HG03103 (cell line): Measurements from ENCODE around the gene SLC48A1.

Experiments used
- ATAC-seq: cut with Tn5 transposase; IDR thresholded peaks from one replicate; pipeline ENCODE4 v1.9.1; 2021; ENCODE audit warnings: low read depth; ENCODE audit not compliant: unreplicated experiment

SLC48A1 gene

DNA sequence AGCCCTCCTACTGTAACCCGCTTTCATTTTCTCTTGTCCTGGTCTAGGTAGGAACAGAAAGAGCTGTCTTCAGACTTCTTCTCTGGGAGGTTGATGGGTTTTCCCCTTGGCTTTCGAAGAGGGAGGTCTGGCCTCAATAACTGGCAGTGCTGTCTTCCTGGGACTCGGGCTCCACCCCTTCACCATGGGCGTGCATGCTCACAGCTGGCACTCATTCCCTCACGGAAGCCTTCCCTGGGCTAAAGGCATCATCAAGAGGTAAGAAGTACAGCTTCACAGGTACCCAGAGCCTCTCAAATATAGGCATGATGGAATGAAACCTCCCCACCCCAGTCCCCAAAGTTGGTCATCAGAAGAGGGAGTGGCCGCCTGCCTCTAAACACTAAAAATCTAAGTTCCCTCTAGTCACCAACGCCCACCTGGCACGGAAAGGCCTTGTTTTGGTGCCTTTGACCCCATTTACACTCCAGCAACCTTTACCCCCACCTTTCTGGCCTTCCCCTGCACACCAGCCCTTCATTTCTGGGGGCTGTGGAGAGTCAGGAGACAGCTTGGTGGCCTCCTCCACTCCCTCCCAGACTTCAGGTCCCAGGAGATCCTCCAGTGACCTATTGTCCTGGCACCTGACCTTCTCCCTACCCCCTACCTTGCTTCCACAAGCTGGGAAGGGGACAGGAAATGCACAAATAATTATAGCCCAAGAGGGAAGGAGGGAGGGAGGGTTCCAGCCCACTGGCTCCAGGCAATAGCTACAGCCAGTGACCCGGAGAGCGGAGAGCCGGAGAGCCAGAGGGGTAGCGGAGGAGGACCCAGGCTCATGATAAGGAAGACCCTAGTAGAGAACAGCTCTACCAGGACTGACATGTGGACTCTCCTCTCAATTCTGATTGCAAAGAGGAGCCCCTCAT, 17.1 kb upstream of the SLC48A1 start:
- ATAC-seq = peak; percentile 55

DNA sequence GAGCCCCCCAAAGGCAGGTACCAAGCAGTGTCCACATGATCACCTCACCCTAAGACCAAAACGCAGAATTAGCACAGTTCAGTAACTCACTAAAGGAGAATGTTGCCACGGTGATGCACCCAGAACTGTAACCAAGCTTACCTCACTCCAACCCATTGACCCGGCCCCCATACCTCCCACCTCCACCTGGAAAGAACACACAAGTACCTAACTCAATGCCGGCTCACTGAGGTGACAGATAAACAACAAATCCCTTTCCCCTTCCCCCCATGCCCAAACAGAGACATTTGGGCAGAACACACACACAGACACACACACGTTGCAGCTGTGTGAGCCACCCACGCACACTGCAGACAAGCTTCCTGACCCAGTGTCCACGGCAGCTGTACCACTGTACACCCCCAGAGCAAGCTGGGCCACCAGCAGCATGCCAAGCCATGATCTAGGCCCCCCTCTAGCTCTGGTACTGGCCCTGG, 15.6 kb upstream of the SLC48A1 start:
- no peak for ATAC-seq

DNA sequence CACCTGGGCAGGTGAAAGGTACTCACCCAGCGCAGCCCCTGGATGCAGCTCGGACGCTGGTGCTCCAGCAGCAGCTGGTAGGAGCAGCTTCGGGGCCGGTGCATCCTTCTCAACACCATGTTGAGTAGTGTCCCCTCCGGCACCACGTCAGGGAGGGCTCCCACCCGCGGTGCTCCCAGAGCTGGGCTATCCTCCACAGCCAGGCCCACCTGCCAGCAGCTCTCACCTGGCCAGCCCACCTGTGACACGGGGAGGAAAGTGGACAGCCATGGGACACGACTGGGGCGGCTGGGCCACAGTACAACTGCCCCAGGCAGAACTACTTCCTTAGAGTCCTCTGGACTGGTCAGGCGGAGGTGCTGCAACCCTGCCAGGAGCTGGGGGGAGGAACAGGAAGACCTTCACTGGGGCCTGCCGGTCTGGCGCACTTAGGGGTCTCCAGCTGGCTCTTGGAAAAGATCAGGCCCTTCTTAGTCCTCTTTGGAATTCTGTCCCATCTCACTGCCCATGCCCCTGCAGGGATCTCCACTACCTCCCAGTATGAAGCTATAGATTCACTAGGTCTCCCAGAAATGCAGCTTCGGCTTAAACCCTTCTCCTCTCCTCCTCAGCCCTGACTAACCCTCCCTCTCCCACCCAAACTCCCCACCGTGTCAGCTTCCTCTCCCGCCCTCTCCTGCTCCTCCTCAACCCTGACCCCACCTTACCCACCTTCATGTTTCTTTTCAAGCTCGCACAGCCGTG, 15.0 kb upstream of the SLC48A1 start:
- ATAC-seq = no peak

DNA sequence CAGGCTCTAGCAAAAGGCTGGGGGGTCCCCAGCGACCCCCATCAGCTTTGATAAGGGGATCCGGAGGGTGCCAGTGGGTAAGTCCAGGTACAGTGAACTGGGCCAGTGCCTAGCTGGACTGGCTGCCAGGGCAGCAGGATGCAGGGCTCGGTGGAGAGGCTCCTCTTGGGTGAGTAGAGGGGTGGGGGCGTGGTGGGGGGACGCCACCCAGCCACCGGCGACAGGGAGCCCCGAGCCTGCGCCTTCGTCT, 14.5 kb upstream of the SLC48A1 start:
- no peak for ATAC-seq

DNA sequence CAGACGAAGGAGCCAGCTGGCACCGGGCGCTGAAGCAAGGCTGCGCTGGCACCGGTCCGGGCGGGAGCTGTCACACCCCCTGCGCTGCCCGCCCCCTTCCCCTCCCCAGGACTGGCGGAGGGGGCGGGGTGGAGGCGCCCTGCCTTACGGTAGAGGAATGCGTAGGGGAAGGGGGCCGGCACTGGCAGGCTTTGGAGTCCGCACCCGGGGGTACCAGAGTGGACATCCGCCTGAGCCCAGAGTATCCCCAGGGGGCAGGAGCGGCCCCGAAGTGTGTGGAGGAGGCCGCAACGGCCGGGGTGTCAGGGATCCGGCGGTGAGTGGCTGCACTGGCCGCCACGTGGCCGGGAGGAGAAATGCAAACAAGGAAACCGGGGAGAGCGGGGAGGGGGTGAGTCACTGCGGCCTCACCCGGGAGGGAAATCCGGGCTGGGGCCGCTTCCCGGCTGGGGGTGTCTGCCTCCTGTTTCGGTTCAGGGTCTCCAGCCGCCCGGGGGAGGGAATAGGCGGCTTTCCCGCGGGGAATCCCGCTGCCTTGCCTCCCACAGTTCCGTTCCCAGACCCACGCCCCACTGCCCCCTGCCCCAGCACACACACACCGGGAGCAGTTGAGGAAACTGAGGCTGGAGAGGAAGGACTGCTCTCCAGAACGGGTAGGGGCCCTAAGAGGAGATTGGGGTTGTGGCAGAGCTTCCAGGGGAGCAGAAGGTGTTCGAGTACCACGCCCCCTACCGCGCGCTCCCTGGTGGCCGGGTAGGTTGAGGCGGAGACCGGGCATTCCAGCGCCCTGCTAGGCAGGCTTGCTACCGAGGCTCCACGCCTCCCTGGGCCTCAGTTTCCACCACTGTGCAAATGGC, 14.0 kb upstream of the SLC48A1 start, which contains the start of gene RAPGEF3:
Gene RAPGEF3, minus strand, starts transcription at position 47 of the 857 bp plus-strand sequence. CDS start 324 bp downstream, outside the sequence.
- peak; percentile 48 for ATAC-seq

DNA sequence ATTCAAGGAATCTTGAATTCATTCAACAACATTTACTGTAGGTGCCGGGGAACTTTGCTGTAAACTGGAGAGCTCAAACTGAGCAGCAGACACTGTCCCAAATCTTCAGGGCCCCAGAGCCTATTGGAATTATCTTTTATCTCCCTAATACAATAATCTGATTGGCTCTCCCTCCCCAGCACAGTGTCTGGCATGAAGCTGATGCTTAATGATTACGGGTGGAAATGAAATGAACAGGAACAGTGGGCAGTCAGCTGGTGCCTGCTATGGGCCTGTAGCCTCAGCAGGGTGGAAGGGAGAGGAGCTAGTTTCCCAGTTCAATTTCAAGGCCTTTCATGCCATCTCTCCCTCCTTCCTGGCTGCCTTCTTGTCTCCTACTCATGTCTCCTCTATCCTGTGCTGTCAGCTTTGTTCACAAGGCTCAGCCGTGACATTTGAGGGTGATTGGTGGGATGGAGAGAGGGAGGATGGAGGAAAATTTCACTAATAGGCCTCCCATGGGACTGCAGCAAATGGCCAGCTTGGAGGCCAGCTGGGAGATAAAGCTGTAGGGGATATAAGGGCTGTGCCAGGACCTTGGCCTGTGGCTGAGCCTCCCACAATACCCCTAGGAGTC, 10.1 kb upstream of the SLC48A1 start:
- ATAC-seq = no peak

DNA sequence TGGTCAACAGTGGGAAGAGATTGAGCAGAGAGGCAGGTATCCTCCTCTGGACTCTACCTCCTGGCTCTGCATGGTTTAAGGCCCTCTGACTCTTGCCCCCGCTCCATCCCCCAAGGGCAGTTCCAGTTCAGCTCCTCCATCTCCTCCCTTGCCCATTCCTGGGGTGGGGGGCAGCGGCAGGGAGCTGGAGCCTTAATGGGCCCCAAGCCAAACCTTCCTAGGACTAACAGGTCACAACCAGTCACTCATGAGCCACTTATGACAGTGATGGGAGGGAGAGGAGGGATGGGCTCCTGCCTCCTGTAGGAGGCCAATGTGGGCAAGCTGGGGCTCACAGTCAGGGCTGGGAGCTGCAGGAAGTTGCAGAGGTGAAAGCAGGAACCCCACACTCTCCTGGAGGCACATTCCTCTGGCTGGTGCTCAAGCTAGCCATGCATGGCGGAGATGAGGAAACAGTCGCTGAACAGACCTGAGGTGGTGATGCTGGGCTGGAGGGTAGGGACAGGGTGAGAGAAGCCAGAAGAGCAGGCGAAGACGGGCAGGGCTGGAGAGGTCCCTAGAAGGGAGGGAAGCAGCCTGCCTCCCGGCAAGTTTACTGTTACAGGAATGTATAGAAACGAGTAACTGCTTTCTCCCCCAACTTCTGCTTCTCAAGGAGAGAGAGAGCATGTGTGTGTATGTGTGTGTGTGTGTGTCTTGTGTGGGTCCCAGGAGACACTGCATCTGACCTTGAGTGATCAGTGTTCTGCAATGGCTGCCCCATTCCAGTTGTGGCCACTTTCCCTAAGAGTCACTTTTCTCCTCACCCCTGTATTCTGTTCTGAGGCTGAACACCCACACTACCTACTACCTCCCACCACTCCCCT, 9.3 kb upstream of the SLC48A1 start:
- no peak for ATAC-seq

DNA sequence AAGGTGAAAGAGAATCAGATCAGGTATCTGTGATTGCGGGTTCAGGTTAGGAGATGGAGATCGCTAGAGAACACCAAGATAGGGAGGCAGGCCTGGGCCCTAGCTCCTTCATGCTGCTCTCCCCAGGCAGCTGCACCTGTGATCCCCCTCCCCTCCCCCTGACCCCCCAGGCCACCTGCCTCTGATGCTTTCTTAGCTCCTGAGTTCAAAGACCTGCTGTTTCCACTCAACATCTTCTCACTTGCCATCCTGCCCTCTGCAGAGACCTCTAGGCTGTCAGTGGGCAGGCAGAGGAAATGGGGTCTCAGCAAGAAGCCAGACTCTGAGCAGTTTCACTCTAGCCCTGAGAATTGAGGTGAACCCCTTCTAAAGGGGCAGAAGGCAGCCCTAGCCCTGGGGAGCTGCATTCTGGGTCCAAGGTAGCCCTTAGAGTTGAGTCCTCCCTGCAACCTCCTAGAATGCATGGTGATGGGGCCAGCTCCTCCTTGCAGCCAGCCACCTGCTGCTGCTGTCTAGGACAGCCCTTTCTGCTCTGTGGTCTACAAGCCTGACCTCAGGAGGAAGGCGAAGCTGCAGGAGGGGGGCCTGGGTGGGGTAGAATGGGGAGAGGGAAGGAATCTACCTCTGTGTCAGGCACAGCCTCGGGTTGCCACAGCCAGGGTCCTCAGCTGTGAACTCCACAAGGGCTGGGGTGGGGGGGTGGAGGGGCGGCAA, 6.4 kb upstream of the SLC48A1 start:
- no peak for ATAC-seq

DNA sequence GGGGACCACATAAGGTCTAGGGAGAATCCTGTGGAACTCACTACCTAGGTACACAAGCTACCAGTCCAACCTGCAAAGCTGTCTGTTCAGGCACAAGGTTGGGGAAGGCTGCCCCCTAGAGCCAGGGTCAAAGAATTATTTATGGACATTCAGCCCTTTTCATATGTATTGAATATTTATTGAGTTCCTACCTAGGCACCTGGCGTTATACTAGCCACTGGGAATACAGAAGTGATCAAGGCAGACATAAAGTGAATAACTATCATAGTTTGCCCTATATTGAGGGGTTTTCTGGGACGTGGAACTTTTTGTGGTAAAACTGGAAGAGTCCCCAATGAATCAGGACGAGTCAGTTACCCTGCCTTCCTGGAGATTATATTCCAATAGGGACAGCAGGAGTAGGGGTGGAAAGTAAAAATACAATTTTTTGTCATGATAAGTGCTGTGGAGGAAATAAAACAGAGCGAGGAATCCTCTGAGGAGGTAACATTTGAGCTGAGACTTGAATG, 5.8 kb upstream of the SLC48A1 start:
- ATAC-seq = no peak

DNA sequence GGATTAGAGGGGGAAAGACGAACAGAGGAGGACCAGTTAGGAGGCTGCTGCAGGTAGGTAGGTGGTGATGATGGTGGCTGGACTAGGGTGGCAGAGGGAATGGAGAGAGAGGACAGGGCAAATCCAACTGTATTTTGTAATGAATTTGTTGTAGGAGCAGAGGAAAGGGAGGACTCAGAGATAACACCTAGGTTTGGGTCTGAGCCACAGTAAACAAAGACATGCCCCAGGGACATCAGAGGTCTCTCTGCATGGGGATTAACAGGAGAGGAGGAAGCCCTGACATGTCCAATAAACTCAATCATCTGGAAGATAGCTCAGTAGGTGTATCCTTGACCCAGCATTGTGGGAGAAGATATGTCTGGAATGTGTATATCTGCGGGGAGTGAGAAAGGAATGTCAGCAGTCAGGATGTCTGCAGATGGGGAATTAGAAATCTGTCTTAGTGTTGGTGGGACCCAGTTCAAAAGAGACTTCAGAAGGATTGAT, 4.7 kb upstream of the SLC48A1 start:
- no peak for ATAC-seq

DNA sequence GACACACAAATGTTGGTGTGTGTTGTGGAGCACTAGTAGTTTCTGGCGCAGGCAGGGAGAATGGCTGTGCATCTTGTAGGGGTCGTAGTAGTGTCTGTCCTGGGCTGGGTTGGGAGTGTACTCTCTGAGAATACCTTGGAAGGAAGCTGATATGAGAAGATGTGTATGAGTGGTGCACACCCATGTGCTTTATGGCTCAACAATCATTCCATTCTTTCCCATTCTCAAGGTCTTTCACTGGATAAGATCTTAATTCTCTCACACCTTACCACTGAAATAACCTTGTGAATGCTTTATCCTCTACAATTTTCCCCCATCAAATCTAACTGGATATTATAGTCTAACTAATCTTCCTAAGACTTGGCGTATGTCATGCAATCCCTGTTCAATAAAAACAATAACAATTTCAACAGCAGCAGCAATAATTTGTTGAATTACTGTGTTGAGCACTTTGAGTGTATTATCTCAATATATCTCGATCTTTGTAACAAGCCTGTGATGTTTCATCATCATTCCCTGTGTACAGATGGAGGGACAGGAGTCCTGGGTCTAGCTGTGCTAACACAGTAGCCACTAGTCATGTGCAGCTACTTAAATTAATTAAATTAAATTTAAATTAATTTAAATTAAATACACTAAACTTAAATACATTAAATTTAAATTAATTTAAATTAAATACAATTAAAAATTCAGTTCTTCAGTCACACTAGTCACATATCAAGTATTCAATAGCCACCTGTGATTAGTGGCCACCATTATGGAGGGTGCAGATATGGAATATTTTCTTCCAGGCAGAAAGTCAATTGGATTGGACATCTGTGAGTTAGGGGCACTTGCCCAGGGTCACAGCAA, 3.6 kb upstream of the SLC48A1 start:
- no peak for ATAC-seq

DNA sequence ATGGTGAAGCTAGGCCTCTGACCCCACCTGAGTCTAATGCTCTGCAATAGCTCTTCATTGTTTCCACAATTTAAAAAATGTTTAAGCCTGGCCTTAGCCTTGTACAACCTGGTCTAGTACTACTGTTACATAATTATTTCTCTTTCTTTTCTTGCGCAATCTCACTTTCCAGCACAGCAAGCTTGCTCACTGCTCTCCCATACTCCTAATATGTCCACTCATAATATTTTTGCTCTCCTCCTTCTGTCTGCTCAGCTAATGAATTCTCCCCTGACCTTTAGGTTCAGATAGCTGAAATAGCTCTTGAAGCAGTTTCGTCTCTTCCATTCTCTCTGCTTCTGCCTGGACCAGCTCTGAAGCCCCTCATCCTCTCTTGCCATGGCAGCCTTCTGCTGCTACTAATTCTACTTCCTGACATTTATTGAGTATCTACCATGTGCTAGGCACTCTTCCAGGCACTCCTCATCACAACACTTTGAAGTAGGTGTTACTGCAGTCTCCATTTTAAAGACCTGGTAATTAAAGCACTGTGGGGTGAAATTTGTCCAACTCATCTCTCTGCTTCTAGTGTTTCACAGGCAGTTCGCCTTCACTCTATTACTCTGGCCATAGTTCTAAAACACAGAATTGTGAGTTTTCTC, 2.8 kb upstream of the SLC48A1 start:
- ATAC-seq = no peak

DNA sequence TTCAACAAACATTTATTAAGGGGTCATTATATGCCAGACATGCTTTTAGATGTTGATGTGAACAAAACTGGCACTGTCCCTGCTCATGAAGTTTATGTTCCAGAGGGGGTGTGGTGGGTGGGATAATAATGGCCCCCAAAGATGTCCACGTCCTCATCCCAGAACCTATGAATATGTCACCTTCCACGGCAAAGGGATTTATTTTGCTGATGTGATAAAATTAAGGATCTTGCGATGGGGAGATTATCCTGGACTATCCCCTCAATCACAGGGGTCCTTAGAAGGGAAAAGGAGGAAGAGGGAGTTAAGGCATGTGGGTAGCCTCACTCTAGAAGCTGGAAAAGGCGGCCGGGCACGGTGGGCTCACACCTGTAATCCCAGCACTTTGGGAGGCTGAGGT, 1.7 kb upstream of the SLC48A1 start:
- ATAC-seq = no peak

DNA sequence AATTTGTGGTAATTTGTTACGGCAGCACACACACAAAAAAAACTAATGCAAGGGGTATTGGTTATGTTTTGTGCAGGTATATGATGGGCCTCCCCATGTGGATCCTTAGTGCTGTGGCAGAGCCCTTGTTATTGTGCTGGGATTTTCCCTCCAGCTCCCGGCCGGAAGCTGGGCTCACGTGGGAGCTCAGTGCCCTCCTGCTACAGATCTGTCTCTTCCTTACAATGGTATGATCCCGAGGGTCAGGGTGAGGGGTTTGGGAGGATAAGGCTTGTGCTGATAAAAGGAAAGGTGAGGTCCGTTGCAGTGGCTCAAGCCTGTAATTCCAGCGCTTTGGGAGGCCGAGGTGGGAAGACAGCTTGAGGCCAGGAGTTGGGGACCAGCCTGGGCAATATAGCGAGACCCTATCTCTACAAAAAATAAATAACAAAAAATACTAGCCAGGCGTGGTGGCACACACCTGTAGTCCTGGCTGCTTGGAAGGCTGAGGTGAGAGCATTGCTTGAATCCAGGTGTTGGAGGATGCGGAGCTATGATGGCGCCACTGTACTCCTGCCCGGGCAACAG, 861 bp upstream of the SLC48A1 start:
- no peak for ATAC-seq

DNA sequence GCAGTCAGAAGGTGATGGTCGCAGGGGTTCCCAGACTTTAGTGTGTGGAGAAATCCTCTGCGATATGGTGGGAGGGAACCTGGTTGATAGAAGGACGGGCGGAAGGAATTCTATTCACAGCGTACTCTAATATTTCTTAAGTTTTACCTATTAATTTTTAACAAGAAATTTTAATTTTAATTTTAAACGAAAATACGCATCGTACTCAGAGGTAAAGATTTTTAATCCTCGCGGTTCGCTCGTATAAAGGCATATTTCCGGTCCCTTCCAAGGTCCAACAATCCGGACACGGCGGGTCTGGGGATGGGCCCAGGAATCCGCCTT, 338 bp upstream of the SLC48A1 start:
- ATAC-seq = no peak

DNA sequence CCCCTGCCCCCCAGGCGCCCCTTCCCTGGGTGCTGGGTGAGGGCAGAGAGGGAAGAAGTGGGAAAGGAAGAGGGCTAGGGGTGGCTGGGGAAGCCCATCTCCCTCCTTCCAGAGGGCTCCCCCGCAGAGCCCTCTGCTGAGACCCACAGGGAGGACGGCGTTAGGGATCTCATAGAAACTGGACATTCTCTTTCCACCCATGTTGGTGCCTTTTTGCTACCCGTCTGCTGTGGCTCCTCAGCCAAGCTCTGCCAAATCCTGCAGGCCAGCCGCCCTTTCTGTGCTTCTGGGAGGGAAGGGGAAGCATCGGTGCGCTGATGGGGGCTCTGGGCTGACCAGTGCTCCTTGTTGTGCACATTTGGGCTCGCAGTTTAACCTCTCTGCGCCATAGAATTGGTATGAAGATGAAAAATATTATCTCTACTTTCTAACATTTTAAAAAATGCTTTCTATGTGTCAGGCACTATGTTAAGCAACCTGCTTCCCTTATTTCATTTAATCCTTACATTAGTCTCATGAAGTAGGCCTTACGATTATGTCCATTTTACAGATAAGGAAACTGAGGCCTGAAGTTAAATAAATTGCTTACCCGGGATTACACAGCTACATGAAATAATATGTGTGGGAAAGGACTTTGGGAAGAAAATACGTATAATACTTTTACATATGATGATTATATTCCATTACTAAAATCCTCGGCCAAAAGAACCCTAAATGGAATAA, 981 bp downstream of the SLC48A1 start:
- no peak for ATAC-seq
